IMR-90 (cell line): ENCODE results near the gene DNM2. TPM values are rescaled to one million over a fixed set of nuclear protein-coding genes. Genes with fewer than 3 reads are reported as not detected.
A peak's percentile ranks its signal among the peaks of the same experiment; 100 is the strongest.

ENCODE experiments used
- ATAC-seq: fragments of 200-7000 bp; cut with Tn5 transposase; 2 replicates; pipeline ENCODE4 v1.9.1; 2020; ENCODE audit warnings: low read depth, mild to moderate bottlenecking, moderate library complexity
- BruUV-seq: library from RNA; stranded (reverse); fragments of 400-500 nt; replicated peaks from 2 replicates; lab custom pipeline; 2021; lab: Mats Ljungman, UMichigan
- CTCF ChIA-PET: fragments of 300-600 bp; formaldehyde crosslinking; extraction: SDS; loops from one replicate; lab custom pipeline; 2021; ENCODE audit warnings: antibody characterized with exemption; lab: Yijun Ruan, JAX
- POLR2A ChIA-PET: fragments of 300-600 bp; sonication (Branson Sonifier 250); formaldehyde crosslinking; loops from one replicate; lab custom pipeline; 2022; ENCODE audit warnings: antibody characterized with exemption; ENCODE audit not compliant: unreplicated experiment; lab: Charles Lee
- DNase-seq: peaks from one replicate; pipeline ENCODE4 v3.0.0; 2013
- H2AFZ ChIP-seq: replicated peaks from 2 replicates; pipeline ENCODE3; 2013; ENCODE audit warnings: low read length, mild to moderate bottlenecking; ENCODE audit not compliant: poor library complexity
- H2AK5ac ChIP-seq: 2 replicates; pipeline ENCODE4 v1.6.1; 2013; ENCODE audit warnings: low read depth, low read length, inconsistent platforms
- H2AK9ac ChIP-seq: replicated peaks from 2 replicates; pipeline ENCODE3; 2013; ENCODE audit warnings: mild to moderate bottlenecking, low read depth, low read length, moderate library complexity; ENCODE audit not compliant: poor library complexity
- H2BK120ac ChIP-seq: 2 replicates; pipeline ENCODE4 v1.6.1; 2013; ENCODE audit warnings: low read depth, low read length, inconsistent platforms
- H2BK15ac ChIP-seq: 3 replicates; pipeline ENCODE4 v1.6.1; 2013; ENCODE audit warnings: low read depth, low read length, inconsistent platforms
- H2BK20ac ChIP-seq: 2 replicates; pipeline ENCODE4 v1.6.1; 2013; ENCODE audit warnings: low read depth, mild to moderate bottlenecking, inconsistent platforms, low read length, moderate library complexity
- H2BK5ac ChIP-seq: 2 replicates; pipeline ENCODE4 v1.6.1; 2013; ENCODE audit warnings: mild to moderate bottlenecking, low read depth, low read length, inconsistent platforms; ENCODE audit not compliant: poor library complexity, severe bottlenecking
- H3K14ac ChIP-seq: replicated peaks from 2 replicates; pipeline ENCODE4 v1.6.1; 2013; ENCODE audit warnings: low read depth, low read length, inconsistent platforms
- H3K18ac ChIP-seq: 2 replicates; pipeline ENCODE4 v1.6.1; 2013; ENCODE audit warnings: low read depth, low read length, control low read depth
- H3K23ac ChIP-seq: 2 replicates; pipeline ENCODE4 v1.6.1; 2013; ENCODE audit warnings: low read depth, low read length, inconsistent platforms
- H3K27ac ChIP-seq: 2 replicates; pipeline ENCODE4 v1.5.1; 2013; ENCODE audit warnings: mild to moderate bottlenecking, control low read depth, low read length; ENCODE audit not compliant: insufficient read depth
- H3K27me3 ChIP-seq: 2 replicates; pipeline ENCODE4 v1.6.1; 2013; ENCODE audit warnings: low read length; ENCODE audit not compliant: control insufficient read depth, insufficient read depth
- H3K36me3 ChIP-seq: 2 replicates; pipeline ENCODE4 v1.6.1; 2013; ENCODE audit warnings: low read length, mixed read lengths; ENCODE audit not compliant: control insufficient read depth, insufficient read depth
- H3K4ac ChIP-seq: 2 replicates; pipeline ENCODE4 v1.6.1; 2013; ENCODE audit warnings: low read depth, low read length, inconsistent platforms
- H3K4me1 ChIP-seq: 2 replicates; pipeline ENCODE4 v1.6.1; 2013; ENCODE audit warnings: low read length, mixed read lengths; ENCODE audit not compliant: control insufficient read depth, insufficient read depth
- H3K4me2 ChIP-seq: 2 replicates; pipeline ENCODE4 v1.6.1; 2013; ENCODE audit warnings: low read depth, mild to moderate bottlenecking, control low read depth, low read length, moderate library complexity
- H3K4me3 ChIP-seq: 2 replicates; pipeline ENCODE4 v1.5.1; 2013; ENCODE audit warnings: low read depth, mild to moderate bottlenecking, control low read depth, low read length, moderate library complexity; ENCODE audit not compliant: insufficient read depth
- H3K56ac ChIP-seq: 2 replicates; pipeline ENCODE4 v1.6.1; 2013; ENCODE audit warnings: low read length, inconsistent platforms; ENCODE audit not compliant: insufficient read depth; ENCODE audit errors: extremely low read depth
- H3K79me1 ChIP-seq, 2 experiments: 2 replicates each; pipeline ENCODE4 v1.6.1; 2013; ENCODE audit warnings: low read length in 2 of 2, inconsistent platforms in 1 of 2, low read depth in 1 of 2
- H3K9ac ChIP-seq: 2 replicates; pipeline ENCODE4 v1.6.1; 2013; ENCODE audit warnings: low read depth, low read length, control low read depth
- H3K9me1 ChIP-seq: 2 replicates; pipeline ENCODE4 v1.6.1; 2013; ENCODE audit warnings: low read length, inconsistent platforms; ENCODE audit not compliant: insufficient read depth
- H3K9me3 ChIP-seq: 2 replicates; pipeline ENCODE4 v1.6.1; 2013; ENCODE audit warnings: low read length; ENCODE audit not compliant: control insufficient read depth, insufficient read depth
- H4K20me1 ChIP-seq: 2 replicates; pipeline ENCODE4 v1.6.1; 2013; ENCODE audit warnings: low read length, inconsistent platforms; ENCODE audit not compliant: insufficient read depth
- H4K5ac ChIP-seq: 2 replicates; pipeline ENCODE4 v1.6.1; 2013; ENCODE audit warnings: mild to moderate bottlenecking, low read depth, low read length, control low read depth
- H4K8ac ChIP-seq, 2 experiments: 2 replicates each; pipeline ENCODE4 v1.6.1; 2013; ENCODE audit warnings: low read depth in 2 of 2, low read length in 2 of 2, control low read depth in 1 of 2, inconsistent platforms in 1 of 2
- H4K91ac ChIP-seq: 2 replicates; pipeline ENCODE4 v1.6.1; 2013; ENCODE audit warnings: low read depth, low read length, inconsistent platforms; ENCODE audit not compliant: insufficient read depth
- BHLHE40 ChIP-seq: fragments of 150-350 bp; IDR thresholded peaks from 2 replicates; pipeline ENCODE4 v1.6.1; 2016; ENCODE audit warnings: mild to moderate bottlenecking, low read depth, low read length
- CEBPB ChIP-seq: IDR thresholded peaks from 2 replicates; pipeline ENCODE4 v1.6.1; 2012; ENCODE audit warnings: low read depth, low read length, improper control_type of control experiment
- CHD1 ChIP-seq: IDR thresholded peaks from 2 replicates; pipeline ENCODE4 v1.6.1; 2012; ENCODE audit warnings: low read depth, low read length, improper control_type of control experiment
- FOS ChIP-seq: fragments of 150-350 bp; IDR thresholded peaks from 2 replicates; pipeline ENCODE4 v1.6.1; 2016; ENCODE audit warnings: low read depth, low read length
- MAZ ChIP-seq: IDR thresholded peaks from 2 replicates; pipeline ENCODE4 v1.6.1; 2012; ENCODE audit warnings: low read depth, mild to moderate bottlenecking, low read length, improper control_type of control experiment, moderate library complexity, borderline replicate concordance
- MXI1 ChIP-seq: IDR thresholded peaks from 2 replicates; pipeline ENCODE4 v1.6.1; 2012; ENCODE audit warnings: low read depth, mild to moderate bottlenecking, low read length, moderate library complexity, borderline replicate concordance
- NFE2L2 ChIP-seq: fragments of 150-350 bp; IDR thresholded peaks from 2 replicates; pipeline ENCODE4 v1.6.1; 2016; ENCODE audit warnings: low read depth, mild to moderate bottlenecking, low read length
- POLR2A ChIP-seq: IDR thresholded peaks from 2 replicates; pipeline ENCODE4 v1.6.1; 2012; ENCODE audit warnings: mild to moderate bottlenecking, low read depth, low read length
- RAD21 ChIP-seq: IDR thresholded peaks from 2 replicates; pipeline ENCODE4 v1.6.1; 2012; ENCODE audit warnings: low read length, improper control_type of control experiment
- RCOR1 ChIP-seq: IDR thresholded peaks from 2 replicates; pipeline ENCODE4 v1.6.1; 2012; ENCODE audit warnings: mild to moderate bottlenecking, low read length, improper control_type of control experiment; ENCODE audit not compliant: insufficient replicate concordance
- RFX5 ChIP-seq: IDR thresholded peaks from 2 replicates; pipeline ENCODE4 v1.8.0; 2012; ENCODE audit warnings: low read depth, mild to moderate bottlenecking, low read length, moderate library complexity
- SMC3 ChIP-seq: fragments of 150-350 bp; IDR thresholded peaks from 2 replicates; pipeline ENCODE4 v1.6.1; 2016; ENCODE audit warnings: low read depth, mild to moderate bottlenecking, antibody characterized with exemption, low read length, moderate library complexity
- WGBS, 2 experiments: methylation state at CpG; one replicate each; pipeline versions ENCODE4 v1.1.5 to v1.1.7; 2013; ENCODE audit warnings: missing lambda C conversion rate in 2 of 2; ENCODE audit not compliant: insufficient read length in 1 of 2; ENCODE audit errors: extremely low coverage in 2 of 2; 5-methylcytosine and 5-hydroxymethylcytosine counted together
- dilution Hi-C: fragments of 300-500 bp; cut with HindIII; formaldehyde crosslinking; loops from one replicate; pipeline ENCODE4 v1.14.3; 2018; ENCODE audit warnings: low sequenced_read_pairs; ENCODE audit not compliant: unreplicated experiment
- in situ Hi-C: fragments of 300-500 bp; cut with MboI; formaldehyde crosslinking; loops from 3 replicates; pipeline ENCODE4 v1.14.3; 2019; ENCODE audit warnings: low sequenced_read_pairs, inconsistent platforms, mixed read lengths
- intact Hi-C: fragments of 100-400 bp; cut with micrococcal nuclease; formaldehyde crosslinking; loops from 2 replicates; pipeline ENCODE4 v1.10.0; 2022
- polyA plus RNA-seq, 3 experiments: library from polyadenylated mRNA; depleted of rRNA; stranded (reverse); fragments of >200 nt; gene quantifications; 2 replicates each; pipeline ENCODE4 v1.2.3, GENCODE V29; 2012; ENCODE audit warnings: low replicate concordance in 1 of 3
- total RNA-seq: library from RNA; depleted of rRNA; stranded (reverse); fragments of >200 nt; gene quantifications from 2 replicates; pipeline ENCODE4 v1.2.3, GENCODE V29; 2012
- TF ChIP-seq, protein P1 (sequence below): fragments of 150-350 bp; IDR thresholded peaks from 2 replicates; pipeline ENCODE4 v1.6.1; 2016; ENCODE audit warnings: low read depth, mild to moderate bottlenecking, low read length, moderate library complexity, borderline replicate concordance
- TF ChIP-seq, protein P2 (sequence below): fragments of 150-350 bp; IDR thresholded peaks from 2 replicates; pipeline ENCODE4 v1.6.1; 2017; ENCODE audit warnings: mild to moderate bottlenecking, antibody characterized with exemption, low read length, low read depth

The DNM2 gene
- total and polyA plus RNA-seq, 2 of the 4 experiments (the other 2 are of a cell fraction) = 55.6 to 74.2 TPM

DNA sequence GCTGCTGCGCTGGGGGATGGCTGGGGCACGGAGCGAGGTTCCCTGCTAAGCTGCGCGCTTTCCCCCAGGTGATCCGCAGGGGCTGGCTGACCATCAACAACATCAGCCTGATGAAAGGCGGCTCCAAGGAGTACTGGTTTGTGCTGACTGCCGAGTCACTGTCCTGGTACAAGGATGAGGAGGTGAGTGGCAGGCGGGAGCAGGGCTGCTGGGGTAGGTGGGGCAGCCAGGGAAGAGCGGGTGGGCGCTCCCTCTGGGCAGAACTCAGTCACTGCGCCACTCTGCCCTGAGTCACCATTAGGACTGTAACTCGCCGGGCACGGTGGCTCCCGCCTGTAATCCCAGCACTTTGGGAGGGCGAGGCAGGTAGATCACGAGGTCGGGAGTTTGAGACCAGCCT is 94.3 kb downstream of the DNM2 start (continued):
- TF ChIP-seq FOS (no peak), CHD1 (no peak), RFX5 (no peak)

DNA sequence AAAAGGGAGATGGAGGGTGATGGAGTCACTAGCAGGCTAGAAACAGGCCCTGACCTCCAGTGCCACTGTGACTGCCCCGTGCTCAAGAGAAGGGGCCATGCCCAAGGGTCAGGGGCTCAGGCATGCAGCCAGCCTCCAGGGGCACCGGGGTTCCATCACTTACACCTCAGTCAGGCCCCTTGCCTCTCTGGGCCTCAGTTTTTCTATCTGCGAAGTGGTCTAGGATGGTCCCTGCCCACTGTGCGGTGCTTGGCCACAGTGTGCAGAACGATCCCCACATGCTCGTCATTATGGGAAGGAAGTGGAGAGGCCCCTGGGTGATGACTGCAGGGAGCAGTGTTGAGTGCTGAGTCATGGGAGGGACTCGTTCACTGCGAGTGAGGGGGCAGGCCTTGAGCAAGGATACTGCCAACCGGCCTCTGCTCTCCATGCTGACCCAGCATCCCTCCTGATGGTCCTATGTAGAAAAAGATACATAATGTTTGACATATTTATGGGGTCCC is 95.1 kb downstream of the DNM2 start:
- peak overlapping the region; percentile 98 for H3K4ac ChIP-seq
- WGBS, 2 experiments = 8% methylated on average over 2 of the region's 9 CpGs; no CpG with 5 or more reads in 1 of the 2 experiments
- H3K56ac ChIP-seq = peak overlapping the region; percentile 70
- H3K27ac ChIP-seq = peak overlapping the region; percentile 98
- peak; percentile 97 for DNase-seq
- H3K14ac ChIP-seq = peak overlapping the region; percentile 90
- peak overlapping the region; percentile 85 for H3K18ac ChIP-seq
- CTCF ChIA-PET = no interaction called here
- peak overlapping the region; percentile 89 to 94 for H4K8ac ChIP-seq
- in situ Hi-C loops = no loop called here
- H2BK20ac ChIP-seq = peak overlapping the region; percentile 74
- peak overlapping the region; percentile 91 for H3K23ac ChIP-seq
- H4K91ac ChIP-seq = peak overlapping the region; percentile 96
- peak; percentile 66 for ATAC-seq
- H3K36me3 ChIP-seq = peaks cover 60% of the 10 kb centered on the region
- no TSS peak for BruUV-seq
- peak overlapping the region; percentile 62 for H3K4me2 ChIP-seq
- peak overlapping the region; percentile 94 for H4K5ac ChIP-seq
- peak overlapping the region; percentile 100 for H2AK9ac ChIP-seq
- H4K20me1 ChIP-seq = peaks cover 3% of the 10 kb centered on the region
- peak overlapping the region; percentile 80 for H2AFZ ChIP-seq
- intact Hi-C loops = no loop called here
- H3K79me1 ChIP-seq = peaks cover 14 to 66% of the 10 kb centered on the region in 2 experiments; a peak in 3 of 4 replicates
- peak overlapping the region; percentile 96 for H2BK15ac ChIP-seq
- peak overlapping the region; percentile 99 for H2BK5ac ChIP-seq
- peak overlapping the region; percentile 98 for H2AK5ac ChIP-seq
- peaks cover 24% of the 10 kb centered on the region for H3K4me1 ChIP-seq
- H2BK120ac ChIP-seq = peak overlapping the region; percentile 89
- H3K9ac ChIP-seq = peak overlapping the region; percentile 37
- POLR2A ChIA-PET = interaction anchor here (0.7 kb wide), 1 partner anchor 16 kb away, joined by 3 read pairs; no protein-coding TSS in a partner anchor
- H3K9me1 ChIP-seq = peaks cover 9% of the 10 kb centered on the region
- dilution Hi-C loops = no loop called here
- H3K9me3 ChIP-seq = no peaks in the 10 kb centered on the region
- no peaks in the 10 kb centered on the region for H3K27me3 ChIP-seq
- no peak overlapping the region for H3K4me3 ChIP-seq
- no peak for TF ChIP-seq RFX5
- peak; percentile 90 for TF ChIP-seq MAZ
- peak; percentile 55 for TF ChIP-seq BHLHE40
- peak; percentile 70 for TF ChIP-seq CEBPB
- no peak for TF ChIP-seq POLR2A
- TF ChIP-seq SMC3 = no peak
- peak; percentile 79; the same call in 1 of the 2 replicates for TF ChIP-seq MXI1
- TF ChIP-seq NFE2L2 = peak; percentile 97
- 0 out of 2 replicates have a peak, but pooled peaks have one; percentile 30 for TF ChIP-seq CHD1
- TF ChIP-seq, protein P1, sequence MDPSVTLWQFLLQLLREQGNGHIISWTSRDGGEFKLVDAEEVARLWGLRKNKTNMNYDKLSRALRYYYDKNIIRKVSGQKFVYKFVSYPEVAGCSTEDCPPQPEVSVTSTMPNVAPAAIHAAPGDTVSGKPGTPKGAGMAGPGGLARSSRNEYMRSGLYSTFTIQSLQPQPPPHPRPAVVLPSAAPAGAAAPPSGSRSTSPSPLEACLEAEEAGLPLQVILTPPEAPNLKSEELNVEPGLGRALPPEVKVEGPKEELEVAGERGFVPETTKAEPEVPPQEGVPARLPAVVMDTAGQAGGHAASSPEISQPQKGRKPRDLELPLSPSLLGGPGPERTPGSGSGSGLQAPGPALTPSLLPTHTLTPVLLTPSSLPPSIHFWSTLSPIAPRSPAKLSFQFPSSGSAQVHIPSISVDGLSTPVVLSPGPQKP = no peak
- peak; percentile 92 for TF ChIP-seq RCOR1
- peak; percentile 35; the same call in 1 of the 2 replicates for TF ChIP-seq RAD21
- TF ChIP-seq FOS = peak; percentile 82
- TF ChIP-seq, protein P2, sequence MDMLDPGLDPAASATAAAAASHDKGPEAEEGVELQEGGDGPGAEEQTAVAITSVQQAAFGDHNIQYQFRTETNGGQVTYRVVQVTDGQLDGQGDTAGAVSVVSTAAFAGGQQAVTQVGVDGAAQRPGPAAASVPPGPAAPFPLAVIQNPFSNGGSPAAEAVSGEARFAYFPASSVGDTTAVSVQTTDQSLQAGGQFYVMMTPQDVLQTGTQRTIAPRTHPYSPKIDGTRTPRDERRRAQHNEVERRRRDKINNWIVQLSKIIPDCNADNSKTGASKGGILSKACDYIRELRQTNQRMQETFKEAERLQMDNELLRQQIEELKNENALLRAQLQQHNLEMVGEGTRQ = no peak
